Measurements from ENCODE around the gene SMIM10L2A. TPM values are rescaled to one million over a fixed set of nuclear protein-coding genes. Genes with fewer than 3 reads are reported as not detected.

The SMIM10L2A gene
- total and polyA plus RNA-seq, 2 of the 4 experiments (the other 2 are of a cell fraction) = under 0.01 to 0.10 TPM

DNA sequence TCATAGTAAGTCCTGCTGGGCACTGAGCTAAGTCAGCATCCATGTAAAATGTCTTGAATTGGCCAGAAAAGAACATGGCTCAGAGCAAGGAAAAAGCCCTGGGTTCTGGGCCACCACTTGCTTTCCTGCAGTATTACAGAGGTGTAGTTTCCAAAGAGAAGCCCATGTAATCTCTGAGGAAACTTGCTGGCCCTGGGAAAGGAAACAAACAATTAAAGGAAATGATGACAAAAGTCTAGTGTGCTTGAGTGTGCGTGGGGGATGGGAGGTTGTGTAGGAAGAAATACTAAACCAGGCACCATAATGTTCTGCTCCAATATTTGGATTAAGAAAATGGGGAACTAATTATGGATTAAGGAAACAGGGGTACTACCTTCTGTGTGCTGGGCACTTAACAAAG lies 39.5 kb upstream of the SMIM10L2A start:
- dilution Hi-C loops (cut with HindIII; ENCODE audit: low sequenced_read_pairs, unreplicated experiment) = no loop called here
- BruUV-seq (replicated peaks) = no TSS peak
- no peak overlapping the region for H3K27ac ChIP-seq (ENCODE audit: insufficient read depth, low read length)
- H2BK5ac ChIP-seq (ENCODE audit: low read depth, low read length, poor library complexity, severe bottlenecking) = no peak overlapping the region
- no peak overlapping the region for H4K5ac ChIP-seq (ENCODE audit: low read depth, low read length)
- DNase-seq = no peak
- no peak overlapping the region for H3K4me3 ChIP-seq (ENCODE audit: insufficient read depth, low read depth, low read length)
- ATAC-seq (ENCODE audit: low read depth) = no peak
- no peaks in the 10 kb centered on the region for H3K9me1 ChIP-seq (ENCODE audit: insufficient read depth, low read length)
- H3K9ac ChIP-seq (ENCODE audit: low read depth, low read length) = no peak overlapping the region
- no peak overlapping the region for H3K23ac ChIP-seq (ENCODE audit: low read depth, low read length)
- H3K36me3 ChIP-seq (ENCODE audit: control insufficient read depth, insufficient read depth, low read length) = no peaks in the 10 kb centered on the region
- H3K79me1 ChIP-seq (ENCODE audit: low read depth in 1 of 2, low read length in 2 of 2) = no peaks in the 10 kb centered on the region
- no peak overlapping the region for H3K56ac ChIP-seq (ENCODE audit: extremely low read depth, insufficient read depth, low read length)
- no peak overlapping the region for H3K18ac ChIP-seq (ENCODE audit: low read depth, low read length)
- H3K4ac ChIP-seq (ENCODE audit: low read depth, low read length) = no peak overlapping the region
- H3K4me2 ChIP-seq (ENCODE audit: low read depth, low read length) = no peak overlapping the region
- TF ChIP-seq, protein P1, sequence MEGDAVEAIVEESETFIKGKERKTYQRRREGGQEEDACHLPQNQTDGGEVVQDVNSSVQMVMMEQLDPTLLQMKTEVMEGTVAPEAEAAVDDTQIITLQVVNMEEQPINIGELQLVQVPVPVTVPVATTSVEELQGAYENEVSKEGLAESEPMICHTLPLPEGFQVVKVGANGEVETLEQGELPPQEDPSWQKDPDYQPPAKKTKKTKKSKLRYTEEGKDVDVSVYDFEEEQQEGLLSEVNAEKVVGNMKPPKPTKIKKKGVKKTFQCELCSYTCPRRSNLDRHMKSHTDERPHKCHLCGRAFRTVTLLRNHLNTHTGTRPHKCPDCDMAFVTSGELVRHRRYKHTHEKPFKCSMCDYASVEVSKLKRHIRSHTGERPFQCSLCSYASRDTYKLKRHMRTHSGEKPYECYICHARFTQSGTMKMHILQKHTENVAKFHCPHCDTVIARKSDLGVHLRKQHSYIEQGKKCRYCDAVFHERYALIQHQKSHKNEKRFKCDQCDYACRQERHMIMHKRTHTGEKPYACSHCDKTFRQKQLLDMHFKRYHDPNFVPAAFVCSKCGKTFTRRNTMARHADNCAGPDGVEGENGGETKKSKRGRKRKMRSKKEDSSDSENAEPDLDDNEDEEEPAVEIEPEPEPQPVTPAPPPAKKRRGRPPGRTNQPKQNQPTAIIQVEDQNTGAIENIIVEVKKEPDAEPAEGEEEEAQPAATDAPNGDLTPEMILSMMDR (conservative IDR thresholded peaks at IDR 0.05; ENCODE audit: low read depth, low read length) = no peak
- no peak for TF ChIP-seq FOS (IDR thresholded peaks at IDR 0.05; ENCODE audit: low read depth, low read length)
- no peak for TF ChIP-seq MAFK (IDR thresholded peaks at IDR 0.05; ENCODE audit: low read depth, low read length)
- TF ChIP-seq, protein P2, sequence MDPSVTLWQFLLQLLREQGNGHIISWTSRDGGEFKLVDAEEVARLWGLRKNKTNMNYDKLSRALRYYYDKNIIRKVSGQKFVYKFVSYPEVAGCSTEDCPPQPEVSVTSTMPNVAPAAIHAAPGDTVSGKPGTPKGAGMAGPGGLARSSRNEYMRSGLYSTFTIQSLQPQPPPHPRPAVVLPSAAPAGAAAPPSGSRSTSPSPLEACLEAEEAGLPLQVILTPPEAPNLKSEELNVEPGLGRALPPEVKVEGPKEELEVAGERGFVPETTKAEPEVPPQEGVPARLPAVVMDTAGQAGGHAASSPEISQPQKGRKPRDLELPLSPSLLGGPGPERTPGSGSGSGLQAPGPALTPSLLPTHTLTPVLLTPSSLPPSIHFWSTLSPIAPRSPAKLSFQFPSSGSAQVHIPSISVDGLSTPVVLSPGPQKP (IDR thresholded peaks at IDR 0.05; ENCODE audit: borderline replicate concordance, low read depth, low read length) = no peak
- TF ChIP-seq SMC3 (IDR thresholded peaks at IDR 0.05; ENCODE audit: low read depth, low read length) = no peak
- TF ChIP-seq, protein P3, sequence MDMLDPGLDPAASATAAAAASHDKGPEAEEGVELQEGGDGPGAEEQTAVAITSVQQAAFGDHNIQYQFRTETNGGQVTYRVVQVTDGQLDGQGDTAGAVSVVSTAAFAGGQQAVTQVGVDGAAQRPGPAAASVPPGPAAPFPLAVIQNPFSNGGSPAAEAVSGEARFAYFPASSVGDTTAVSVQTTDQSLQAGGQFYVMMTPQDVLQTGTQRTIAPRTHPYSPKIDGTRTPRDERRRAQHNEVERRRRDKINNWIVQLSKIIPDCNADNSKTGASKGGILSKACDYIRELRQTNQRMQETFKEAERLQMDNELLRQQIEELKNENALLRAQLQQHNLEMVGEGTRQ (IDR thresholded peaks at IDR 0.05; ENCODE audit: low read depth, low read length) = no peak
- no peak for TF ChIP-seq MAZ (IDR thresholded peaks at IDR 0.05; ENCODE audit: borderline replicate concordance, low read depth, low read length)
- no peak for TF ChIP-seq MXI1 (IDR thresholded peaks at IDR 0.05; ENCODE audit: borderline replicate concordance, low read depth, low read length)
- no peak for TF ChIP-seq BHLHE40 (IDR thresholded peaks at IDR 0.05; ENCODE audit: low read depth, low read length)
- TF ChIP-seq CEBPB (IDR thresholded peaks at IDR 0.05; ENCODE audit: low read depth, low read length) = no peak
- TF ChIP-seq POLR2A (IDR thresholded peaks at IDR 0.05; ENCODE audit: low read depth, low read length) = no peak
- no peak for TF ChIP-seq RFX5 (IDR thresholded peaks at IDR 0.05; ENCODE audit: low read depth, low read length)
- TF ChIP-seq CHD1 (IDR thresholded peaks at IDR 0.05; ENCODE audit: low read depth, low read length) = no peak
- in situ Hi-C loops (cut with MboI; ENCODE audit: low sequenced_read_pairs) = no loop called here
- H2AK5ac ChIP-seq (ENCODE audit: low read depth, low read length) = no peak overlapping the region
- intact Hi-C loops (cut with micrococcal nuclease) = no loop called here
- H2AFZ ChIP-seq (replicated peaks; ENCODE audit: low read length, poor library complexity) = no peak overlapping the region
- no peaks in the 10 kb centered on the region for H4K20me1 ChIP-seq (ENCODE audit: insufficient read depth, low read length)
- H4K91ac ChIP-seq (ENCODE audit: insufficient read depth, low read depth, low read length) = no peak overlapping the region
- H3K4me1 ChIP-seq (ENCODE audit: control insufficient read depth, insufficient read depth, low read length) = no peaks in the 10 kb centered on the region
- no CpG with 5 or more reads among the region's 1 CpG for WGBS, 2 experiments (ENCODE audit: extremely low coverage in 2 of 2, insufficient read length in 1 of 2)
- no peak overlapping the region for H3K14ac ChIP-seq (replicated peaks; ENCODE audit: low read depth, low read length)
- CTCF ChIA-PET = no interaction called here
- no peaks in the 10 kb centered on the region for H3K9me3 ChIP-seq (ENCODE audit: control insufficient read depth, insufficient read depth, low read length)
- H2BK120ac ChIP-seq (ENCODE audit: low read depth, low read length) = no peak overlapping the region
- H4K8ac ChIP-seq (ENCODE audit: low read depth in 2 of 2, low read length in 2 of 2) = no peak overlapping the region
- no peak overlapping the region for H2BK15ac ChIP-seq (ENCODE audit: low read depth, low read length)
- H2BK20ac ChIP-seq (ENCODE audit: low read depth, low read length) = no peak overlapping the region
- H3K27me3 ChIP-seq (ENCODE audit: control insufficient read depth, insufficient read depth, low read length) = peaks cover 4% of the 10 kb centered on the region; the same call in 1 of the 2 replicates
- POLR2A ChIA-PET (ENCODE audit: unreplicated experiment) = no interaction called here
- no peak overlapping the region for H2AK9ac ChIP-seq (replicated peaks; ENCODE audit: low read depth, low read length, poor library complexity)
